H1 (cell line): ENCODE data around the gene HADHA. TPM values are rescaled to one million over a fixed set of nuclear protein-coding genes. Genes with fewer than 3 reads are reported as not detected.

Experiments
- CTCF ChIA-PET: fragments of 300-600 bp; sonication (Branson Sonifier 250); formaldehyde crosslinking; loops from one replicate; lab custom pipeline; 2021; ENCODE audit not compliant: partially characterized antibody; lab: Charles Lee
- POLR2A ChIA-PET: fragments of 300-600 bp; sonication (Branson Sonifier 250); formaldehyde crosslinking; loops from one replicate; lab custom pipeline; 2021; ENCODE audit warnings: inconsistent platforms; ENCODE audit not compliant: partially characterized antibody; lab: Charles Lee
- DNase-seq, 2 experiments: peaks; one replicate each; pipeline versions ENCODE4 v3.0.0 to v3.0.0-alpha.2; 2010 to 2022; ENCODE audit warnings: low spot score in 2 of 2, low read depth in 1 of 2, mixed read lengths in 1 of 2
- FAIRE-seq: peaks from 2 replicates; lab custom pipeline; 2011; peaks lifted over from hg19 to GRCh38; lab: Jason Lieb, UNC
- H2AFZ ChIP-seq: 2 replicates; pipeline ENCODE4 v1.8.1; 2012; ENCODE audit warnings: low read length, inconsistent platforms
- H2AK5ac ChIP-seq: 2 replicates; pipeline ENCODE4 v1.6.1; 2013; ENCODE audit warnings: low read depth, low read length
- H2BK120ac ChIP-seq: replicated peaks from 2 replicates; pipeline ENCODE3; 2013; ENCODE audit warnings: low read depth, low read length, inconsistent platforms
- H2BK12ac ChIP-seq: 2 replicates; pipeline ENCODE4 v1.6.1; 2013; ENCODE audit warnings: low read depth, low read length
- H2BK15ac ChIP-seq: 2 replicates; pipeline ENCODE4 v1.6.1; 2013; ENCODE audit warnings: low read length
- H2BK20ac ChIP-seq: 2 replicates; pipeline ENCODE4 v1.6.1; 2013; ENCODE audit warnings: low read length
- H2BK5ac ChIP-seq: 2 replicates; pipeline ENCODE4 v1.6.1; 2013; ENCODE audit warnings: low read depth, low read length
- H3K14ac ChIP-seq: 2 replicates; pipeline ENCODE4 v1.6.1; 2013; ENCODE audit warnings: inconsistent platforms; ENCODE audit not compliant: insufficient read length
- H3K18ac ChIP-seq: 2 replicates; pipeline ENCODE4 v1.6.1; 2013; ENCODE audit warnings: low read length; ENCODE audit errors: extremely low read depth
- H3K23ac ChIP-seq: 2 replicates; pipeline ENCODE4 v1.6.1; 2013; ENCODE audit warnings: inconsistent platforms; ENCODE audit not compliant: insufficient read length
- H3K23me2 ChIP-seq: 2 replicates; pipeline ENCODE4 v1.6.1; 2013; ENCODE audit warnings: low read depth, low read length
- H3K27ac ChIP-seq: 2 replicates; pipeline ENCODE4 v1.6.1; 2011; ENCODE audit warnings: low read depth, low read length, inconsistent platforms
- H3K27me3 ChIP-seq, 4 experiments: replicated peaks in 1 of 4; 1 replicate in 1 of 4; 2 replicates in 3 of 4; pipeline versions ENCODE4 v1.6.1 to v1.8.1; 2011 to 2013; ENCODE audit warnings: low read length in 3 of 4, mild to moderate bottlenecking in 3 of 4, inconsistent platforms in 2 of 4, mixed read lengths in 2 of 4, moderate library complexity in 1 of 4; ENCODE audit not compliant: control insufficient read depth in 3 of 4, insufficient read depth in 3 of 4; ENCODE audit errors: extremely low read depth in 1 of 4
- H3K36me3 ChIP-seq, 4 experiments: 2 replicates each; pipeline versions ENCODE4 v1.6.1 to v1.8.1; 2011 to 2013; ENCODE audit warnings: mild to moderate bottlenecking in 4 of 4, low read length in 3 of 4, moderate library complexity in 2 of 4, control low read depth in 1 of 4, inconsistent platforms in 1 of 4; ENCODE audit not compliant: insufficient read depth in 4 of 4, control insufficient read depth in 2 of 4
- H3K4ac ChIP-seq: replicated peaks from 2 replicates; pipeline ENCODE3; 2013; ENCODE audit warnings: low read length, low read depth, mixed read lengths, inconsistent platforms; ENCODE audit not compliant: insufficient read length
- H3K4me1 ChIP-seq, 4 experiments: replicated peaks in 1 of 4; 1 replicate in 1 of 4; 2 replicates in 3 of 4; pipeline versions ENCODE4 v1.6.1 to v1.8.1; 2011 to 2013; ENCODE audit warnings: low read length in 3 of 4, inconsistent platforms in 2 of 4, mixed read lengths in 1 of 4; ENCODE audit not compliant: insufficient read depth in 4 of 4, control insufficient read depth in 3 of 4
- H3K4me2 ChIP-seq, 2 experiments: 2 replicates each; pipeline versions ENCODE4 v1.6.1 to v1.8.1; 2011 to 2013; ENCODE audit warnings: low read depth in 2 of 2, low read length in 2 of 2, control low read depth in 1 of 2, inconsistent platforms in 1 of 2, mild to moderate bottlenecking in 1 of 2; ENCODE audit not compliant: insufficient read depth in 1 of 2
- H3K4me3 ChIP-seq, 4 experiments: fragments of 200-600, 300-600 bp in 1 of 4; sonication (generic), shearing (Covaris generic), sonication (Bioruptor Twin) in 1 of 4; 2 replicates each; pipeline versions ENCODE4 v1.5.1 to v1.8.1; 2011 to 2016; ENCODE audit warnings: low read length in 4 of 4, low read depth in 3 of 4, control low read depth in 2 of 4, inconsistent platforms in 2 of 4, mild to moderate bottlenecking in 2 of 4, mixed read lengths in 1 of 4, moderate library complexity in 1 of 4; ENCODE audit not compliant: insufficient read depth in 2 of 4; ENCODE audit errors: extremely low read depth in 1 of 4
- H3K56ac ChIP-seq: replicated peaks from 2 replicates; pipeline ENCODE3; 2013; ENCODE audit warnings: low read depth, mild to moderate bottlenecking, mixed read lengths, low read length, inconsistent platforms; ENCODE audit not compliant: insufficient read length
- H3K79me1 ChIP-seq: 2 replicates; pipeline ENCODE4 v1.6.1; 2013; ENCODE audit warnings: low read depth, low read length, control low read depth
- H3K79me2 ChIP-seq, 2 experiments: 2 replicates each; pipeline versions ENCODE4 v1.6.1 to v1.8.1; 2012 to 2013; ENCODE audit warnings: low read length in 2 of 2, mild to moderate bottlenecking in 2 of 2, inconsistent platforms in 1 of 2; ENCODE audit not compliant: insufficient read depth in 2 of 2, control insufficient read depth in 1 of 2
- H3K9ac ChIP-seq, 4 experiments: replicated peaks in 1 of 4; 1 replicate in 1 of 4; 2 replicates in 3 of 4; pipeline versions ENCODE4 v1.6.1 to v1.8.1; 2011 to 2013; ENCODE audit warnings: low read depth in 3 of 4, low read length in 3 of 4, control low read depth in 2 of 4, mild to moderate bottlenecking in 2 of 4, moderate library complexity in 2 of 4, inconsistent platforms in 1 of 4; ENCODE audit errors: extremely low read depth in 1 of 4
- H3K9me3 ChIP-seq, 2 experiments: 2 replicates each; pipeline versions ENCODE4 v1.6.1 to v1.8.1; 2012 to 2013; ENCODE audit warnings: mild to moderate bottlenecking in 2 of 2, moderate library complexity in 2 of 2, control low read depth in 1 of 2, inconsistent platforms in 1 of 2, low read depth in 1 of 2, low read length in 1 of 2, mixed read lengths in 1 of 2; ENCODE audit not compliant: insufficient read depth in 2 of 2
- H4K20me1 ChIP-seq, 2 experiments: replicated peaks in 1 of 2; 2 replicates each; pipeline versions ENCODE3 to v1.8.1; 2011 to 2013; ENCODE audit warnings: inconsistent platforms in 2 of 2, low read length in 2 of 2, mild to moderate bottlenecking in 1 of 2; ENCODE audit not compliant: insufficient read depth in 2 of 2, control insufficient read depth in 1 of 2
- H4K5ac ChIP-seq: 2 replicates; pipeline ENCODE4 v1.6.1; 2013; ENCODE audit warnings: low read length, low read depth, mixed read lengths, inconsistent platforms; ENCODE audit not compliant: insufficient read length
- H4K8ac ChIP-seq: 2 replicates; pipeline ENCODE4 v1.8.0; 2013; ENCODE audit warnings: mild to moderate bottlenecking, moderate library complexity, low read length, inconsistent platforms; ENCODE audit not compliant: insufficient read depth; ENCODE audit errors: extremely low read depth
- H4K91ac ChIP-seq: replicated peaks from 2 replicates; pipeline ENCODE3; 2013; ENCODE audit warnings: low read length, mixed read lengths, inconsistent platforms; ENCODE audit not compliant: insufficient read length
- POLR2AphosphoS5 ChIP-seq: IDR thresholded peaks from 2 replicates; pipeline ENCODE4 v1.6.1; 2011; ENCODE audit warnings: low read depth, low read length
- RBBP5 ChIP-seq: IDR thresholded peaks from 2 replicates; pipeline ENCODE4 v1.7.1; 2012; ENCODE audit warnings: low read depth, mild to moderate bottlenecking, inconsistent platforms, low read length, moderate library complexity, borderline replicate concordance
- whole genome bisulfite sequencing, 2 experiments: shearing (Covaris generic) in 1 of 2; methylation state at CpG; one replicate each; pipeline versions ENCODE4 v1.1.6 to v1.1.7; 2013 to 2015; ENCODE audit warnings: low lambda C conversion rate in 2 of 2, mixed read lengths in 2 of 2, inconsistent platforms in 1 of 2, low coverage in 1 of 2, missing lambda C conversion rate in 1 of 2; ENCODE audit not compliant: insufficient replicate concordance in 2 of 2, insufficient coverage in 1 of 2, insufficient read length in 1 of 2; ENCODE audit errors: extremely low coverage in 1 of 2, missing lambda C conversion rate in 1 of 2; 5-methylcytosine and 5-hydroxymethylcytosine counted together
- polyA plus RNA-seq, 7 experiments: library from polyadenylated mRNA; depleted of rRNA in 3 of 7; stranded (reverse) in 5 of 7; unstranded in 2 of 7; fragments of >200 nt in 5 of 7; fragments of 200-250 nt in 2 of 7; gene quantifications; 1 replicate in 5 of 7; 2 replicates in 1 of 7; 4 replicates in 1 of 7; pipeline versions ENCODE4 v1.2.1 to v1.2.3, GENCODE V29; 2011 to 2013; ENCODE audit warnings: missing spikeins in 2 of 7, mixed read lengths in 2 of 7
- total RNA-seq: library from RNA; stranded (reverse); fragmentation: NEBNext Ultra II Directional; extraction: Animal tissue kit (Norgen Biotek cat#: 25700); gene quantifications from 2 replicates; pipeline ENCODE4 v1.2.1, GENCODE V29; 2021

HADHA gene
- total and polyA plus RNA-seq, 2 of the 8 experiments (the other 6 are each of a cell fraction or from before 2014, with no cell fraction given): 64.6 to 131 TPM

DNA sequence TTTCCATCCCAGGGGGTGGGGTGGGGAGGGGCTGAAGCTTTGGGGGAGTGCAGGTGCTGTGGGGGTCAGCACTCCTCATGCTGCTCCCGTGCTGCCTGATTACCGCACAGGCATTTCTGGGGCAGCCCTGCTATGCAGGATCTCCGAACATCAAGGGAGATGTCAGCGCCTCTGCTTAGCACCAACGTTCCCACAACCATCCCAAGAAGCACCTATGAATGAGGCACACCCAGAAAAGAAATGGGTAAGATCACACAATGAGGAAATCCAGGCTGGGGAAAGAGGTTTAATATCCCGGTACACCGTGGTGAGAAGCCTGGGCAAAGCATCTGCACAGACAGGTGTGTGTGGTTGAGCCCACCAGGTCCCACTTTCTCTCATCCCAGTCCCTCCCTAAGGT lies 54.1 kb downstream of the HADHA start:
- H4K8ac ChIP-seq: no peak overlapping the region
- peaks cover 2 to 4% of the 10 kb centered on the region in 2 experiments for H4K20me1 ChIP-seq
- no peak overlapping the region for H3K9ac ChIP-seq
- H3K36me3 ChIP-seq: peaks cover 5 to 51% (median 32%) of the 10 kb centered on the region in 4 experiments; a peak in 6 of 8 replicates
- no peak overlapping the region for H4K91ac ChIP-seq
- H2AFZ ChIP-seq: no peak overlapping the region
- no peak overlapping the region for H3K14ac ChIP-seq
- H3K23ac ChIP-seq: no peak overlapping the region
- H3K27ac ChIP-seq: no peak overlapping the region
- no peak overlapping the region for H2BK120ac ChIP-seq
- H3K9me3 ChIP-seq: no peaks in the 10 kb centered on the region
- H3K27me3 ChIP-seq: peaks cover 0 to 3% (median 1%) of the 10 kb centered on the region in 4 experiments; a peak in 2 of 7 replicates
- H2BK20ac ChIP-seq: no peak overlapping the region
- H3K56ac ChIP-seq: no peak overlapping the region
- CTCF ChIA-PET: interaction anchor here (0.5 to 2.6 kb wide), 4 partner anchors 9 to 141 kb away, joined by 3 to 13 read pairs (median 4); no protein-coding TSS in a partner anchor
- no peak for FAIRE-seq
- peak in 1 of 2 experiments; percentile 40 for DNase-seq
- H3K18ac ChIP-seq: no peak overlapping the region
- H3K4me2 ChIP-seq: no peak overlapping the region
- no peak overlapping the region for H2BK15ac ChIP-seq
- H3K79me1 ChIP-seq: no peaks in the 10 kb centered on the region; the same call in 1 of the 2 replicates
- POLR2A ChIA-PET: interaction anchor here (0.7 to 7.0 kb wide), 2 partner anchors 16 to 53 kb away, joined by 3 to 65 read pairs; partner anchors contain the start of gene GAREM2
- no peak overlapping the region for H2BK5ac ChIP-seq
- H3K23me2 ChIP-seq: no peaks in the 10 kb centered on the region
- H3K4ac ChIP-seq: no peak overlapping the region
- TF ChIP-seq RBBP5 (no peak), POLR2AphosphoS5 (peak; percentile 9; the same call in 1 of the 2 replicates)
- 92% methylated on average over 5 of the region's 7 CpGs; no CpG with 5 or more reads in 1 of the 2 experiments for WGBS, 2 experiments
- H3K79me2 ChIP-seq: no peaks in the 10 kb centered on the region
- H2BK12ac ChIP-seq: no peak overlapping the region
- no peak overlapping the region for H3K4me3 ChIP-seq
- H4K5ac ChIP-seq: no peak overlapping the region
- no peak overlapping the region for H2AK5ac ChIP-seq
- H3K4me1 ChIP-seq: no peaks in the 10 kb centered on the region; a peak in 1 of 7 replicates
